KG1 (cell line): Measurements from ENCODE around the gene UBL3.

Source experiments
- DNase-seq: peaks from one replicate; lab custom pipeline; 2025; lab: John Stamatoyannopoulos, UW

Gene UBL3

GRCh38 chr13:29810145-29810742 is 40.2 kb downstream of the UBL3 start:
- no peak for DNase-seq

DNA sequence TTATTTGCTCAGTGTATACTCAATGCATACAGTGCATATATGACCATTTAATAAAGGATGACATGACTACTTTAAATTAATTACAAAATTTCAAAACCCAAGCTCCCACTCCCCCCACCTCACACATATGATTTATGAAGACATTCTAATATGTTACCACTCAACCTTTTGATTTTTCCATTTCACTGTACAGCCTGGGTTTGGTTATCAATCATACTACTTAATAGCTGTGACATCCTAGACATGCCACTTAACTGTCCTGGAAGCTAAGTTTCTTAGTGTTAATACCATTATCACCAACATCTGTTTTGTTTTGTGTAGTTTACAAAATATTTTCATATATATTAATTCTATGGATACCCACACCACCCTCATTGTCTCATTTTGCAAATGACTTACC is 42.2 kb downstream of the UBL3 start:
- no peak for DNase-seq

GRCh38 chr13:29805994-29806979 is 44.1 kb downstream of the UBL3 start:
- DNase-seq: no peak

DNA sequence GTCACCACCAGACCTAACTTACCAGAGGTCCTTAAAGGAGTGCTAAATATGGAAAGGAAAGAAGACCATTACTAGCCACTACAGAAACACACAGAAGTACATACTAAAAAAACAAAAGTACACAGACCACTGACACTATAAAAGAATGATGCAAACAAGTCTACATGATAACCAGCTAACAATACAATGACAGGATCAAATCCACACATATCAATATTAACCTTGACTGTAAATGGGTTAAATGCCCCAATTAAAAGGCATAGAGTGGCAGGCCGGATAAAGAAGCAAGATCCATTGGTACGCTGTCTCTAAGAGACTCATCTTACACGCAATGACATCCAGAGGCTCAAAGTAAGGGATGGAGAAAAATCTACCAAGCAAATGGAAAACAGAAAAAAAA is 47.2 kb downstream of the UBL3 start:
- no peak for DNase-seq

- no peak for DNase-seq
These were observed 47.8 kb downstream of the UBL3 start for GRCh38 chr13:29802621-29803020.

- no peak for DNase-seq
These were observed 48.6 kb downstream of the UBL3 start for GRCh38 chr13:29801737-29802305.

DNA sequence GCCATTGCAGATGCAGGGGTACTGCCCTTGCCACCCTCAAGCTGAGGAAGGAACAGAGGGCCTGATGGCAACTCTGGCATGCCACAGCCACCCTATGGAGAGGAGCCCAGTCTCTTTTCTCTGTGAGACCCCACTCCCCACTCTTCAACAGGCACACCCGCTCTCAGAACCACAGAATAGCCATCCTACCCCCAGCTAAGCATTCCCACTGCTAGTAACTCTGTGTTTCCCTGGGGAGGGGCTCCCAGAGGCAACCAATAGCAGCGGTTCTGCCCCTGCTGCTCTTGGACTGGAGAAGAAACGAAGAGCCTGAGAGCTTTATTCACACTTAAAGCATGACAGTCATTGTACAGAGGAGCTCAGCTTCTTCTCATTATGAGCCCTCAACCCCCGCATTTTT is 49.3 kb downstream of the UBL3 start:
- DNase-seq: no peak

DNA sequence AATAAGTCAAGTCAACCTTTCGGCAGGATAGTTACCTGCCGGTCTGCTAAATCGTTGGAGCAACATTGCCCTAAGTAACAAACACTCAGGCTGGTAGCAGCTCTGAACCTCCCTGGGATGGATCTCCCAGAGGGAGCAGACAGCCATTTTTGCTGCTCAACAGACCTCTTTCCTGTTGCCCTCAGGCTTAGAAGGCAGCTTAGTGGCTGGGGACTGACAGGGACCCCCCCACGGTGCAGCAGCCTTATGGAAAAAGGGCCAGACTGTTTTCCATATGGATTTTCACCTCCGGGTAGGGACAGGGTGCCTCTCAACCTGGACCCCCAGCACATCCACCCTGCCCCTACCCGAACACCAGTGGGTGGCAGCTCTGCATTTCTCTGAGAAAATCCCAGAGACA is 49.7 kb downstream of the UBL3 start:
- DNase-seq: no peak

DNA sequence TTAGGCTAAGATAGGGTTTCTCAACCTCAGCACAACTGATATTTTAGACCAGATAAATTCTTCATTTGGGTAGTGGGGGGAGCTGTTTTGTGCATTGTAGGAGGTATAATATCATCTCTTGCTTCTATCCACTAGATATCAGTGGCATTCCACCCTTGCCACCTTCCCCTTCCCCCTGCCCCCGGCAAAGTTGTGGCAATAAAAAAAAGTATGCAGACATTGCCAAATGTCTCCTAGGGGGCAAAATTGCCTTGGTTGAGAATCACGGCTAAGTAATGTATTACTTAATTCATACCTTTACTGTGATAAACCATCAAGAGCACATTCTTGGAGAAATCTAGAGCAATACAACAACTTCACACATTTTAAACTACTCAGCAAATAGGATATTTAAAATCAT is 51.4 kb downstream of the UBL3 start:
- no peak for DNase-seq

DNA sequence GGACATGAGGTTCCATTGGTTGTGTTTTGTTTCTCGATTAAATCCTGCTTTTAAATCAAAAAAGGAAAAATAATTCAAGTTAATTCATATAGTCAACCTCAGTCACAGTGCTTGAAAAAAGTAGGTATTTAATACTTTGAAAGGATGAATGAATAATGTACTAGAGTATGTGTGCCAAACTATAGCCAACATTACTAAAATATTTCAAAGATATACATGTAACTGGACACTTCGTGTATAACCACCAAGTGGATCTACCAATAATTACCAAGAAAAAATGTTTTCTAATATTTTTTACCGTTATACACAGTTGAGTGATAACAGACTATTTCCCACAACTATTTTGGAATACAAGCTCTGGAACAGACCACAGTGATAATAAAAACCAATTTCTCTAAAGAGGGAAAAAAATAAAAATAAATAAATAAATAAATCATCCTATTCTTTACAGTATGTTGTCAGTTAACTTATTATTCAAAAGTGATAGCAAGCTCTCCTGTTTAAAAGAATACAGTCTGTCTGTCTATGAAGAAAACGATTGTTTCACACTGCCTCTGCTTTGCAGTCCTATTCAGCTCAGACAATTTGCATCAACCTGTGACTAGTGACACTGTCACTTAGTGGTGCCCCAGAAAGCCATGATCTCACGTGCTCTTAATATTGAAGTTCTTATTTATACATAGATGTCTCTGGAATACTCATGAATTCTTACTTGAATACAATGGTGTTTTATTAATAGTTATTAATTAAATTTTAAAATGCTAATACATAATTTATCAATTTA is 58.2 kb downstream of the UBL3 start:
- no peak for DNase-seq

GRCh38 chr13:29791508-29791907 is 58.9 kb downstream of the UBL3 start:
- DNase-seq: no peak

GRCh38 chr13:29786698-29787097 is 63.7 kb downstream of the UBL3 start:
- DNase-seq: no peak

- DNase-seq: no peak
These were observed 64.4 kb downstream of the UBL3 start for GRCh38 chr13:29785978-29786377.

DNA sequence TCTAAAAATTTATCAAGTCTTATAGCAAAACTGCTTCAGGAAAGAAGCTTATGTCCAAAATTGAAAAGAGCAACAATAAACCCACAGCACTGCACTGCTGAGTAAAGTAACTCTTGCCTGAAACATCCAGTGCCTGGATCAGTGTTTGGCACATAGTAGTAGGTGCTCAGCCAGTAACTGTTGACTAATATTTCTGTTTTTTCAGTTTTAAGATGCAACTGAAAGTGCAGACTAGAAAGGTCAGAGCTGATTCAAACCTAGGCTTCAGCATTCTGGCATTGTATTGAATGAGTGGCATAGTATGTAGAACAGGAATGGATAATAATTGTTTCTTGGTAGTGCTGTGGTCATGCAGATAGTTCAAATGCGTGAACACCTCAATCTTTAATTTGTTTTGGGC is 67.6 kb downstream of the UBL3 start:
- no peak for DNase-seq

GRCh38 chr13:29774830-29775229 is 75.6 kb downstream of the UBL3 start:
- DNase-seq: no peak

- peak; percentile 7 for DNase-seq
These were observed 79.2 kb downstream of the UBL3 start for GRCh38 chr13:29771247-29771646.

DNA sequence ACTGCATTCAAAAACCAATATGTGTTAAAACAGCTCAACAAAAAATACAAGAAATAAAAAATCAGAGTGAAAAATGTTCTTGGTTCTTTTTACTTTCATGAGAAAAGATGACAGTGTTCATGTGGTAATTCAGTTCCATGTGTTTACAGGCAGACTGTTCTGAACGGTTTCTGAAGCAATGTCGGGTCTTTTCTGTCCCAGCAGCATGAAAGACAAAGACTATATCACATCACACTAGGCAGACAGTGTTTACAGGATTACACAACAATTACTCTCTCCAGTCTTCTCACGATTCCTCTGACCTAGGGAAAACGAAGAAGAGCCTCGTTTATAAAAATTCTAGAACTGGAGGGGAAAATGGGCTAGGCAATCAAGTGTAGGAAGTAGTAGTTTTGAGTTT is 83.4 kb downstream of the UBL3 start:
- DNase-seq: no peak

- no peak for DNase-seq
These were observed 86.8 kb downstream of the UBL3 start for GRCh38 chr13:29763436-29764180.

DNA sequence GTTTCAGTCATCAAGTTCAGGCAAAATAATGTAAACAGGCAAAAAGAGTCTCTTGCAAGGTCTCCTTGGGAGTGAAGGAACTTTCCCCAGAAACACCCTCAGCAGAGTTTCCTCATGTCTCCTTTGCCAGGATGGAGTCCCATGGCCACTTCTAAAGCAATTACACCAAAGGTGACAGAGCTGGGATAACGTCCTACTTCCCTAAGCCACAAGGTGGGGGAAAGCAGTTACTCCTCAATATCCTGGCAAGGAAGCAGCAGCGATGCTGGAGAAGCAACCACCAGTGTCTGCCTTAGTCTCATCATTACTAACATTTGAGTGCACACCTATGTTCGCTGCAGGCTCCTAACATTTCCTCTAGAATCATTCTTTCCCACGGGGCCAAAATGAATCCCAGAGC is 88.6 kb downstream of the UBL3 start:
- DNase-seq: no peak

DNA sequence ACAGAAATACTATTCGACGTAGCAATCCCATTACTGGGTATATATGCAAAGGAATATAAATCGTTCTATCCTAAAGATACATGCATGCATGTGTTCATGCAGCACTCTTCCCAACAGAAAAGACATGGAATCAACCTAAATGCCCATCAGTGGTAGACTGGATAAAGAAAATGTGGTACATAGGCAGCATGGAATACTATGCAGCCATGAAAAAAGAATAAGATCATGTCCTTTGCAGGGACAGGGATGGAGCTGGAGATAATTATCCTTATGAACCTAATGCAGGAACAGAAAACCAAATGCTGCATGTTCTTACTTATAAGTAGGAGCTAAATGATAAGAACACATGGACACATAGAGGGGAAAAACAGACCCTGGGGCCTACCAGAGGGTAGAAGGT is 89.3 kb downstream of the UBL3 start:
- DNase-seq: no peak

GRCh38 chr13:29760544-29760943 is 89.9 kb downstream of the UBL3 start:
- no peak for DNase-seq
